Central memory CD8-positive, alpha-beta T cell (primary cell): Measurements from ENCODE around the gene AHCTF1.

Experiments
- ATAC-seq: fragments of 150-1000 bp; cut with Tn5 transposase; replicated peaks from 2 replicates; pipeline ENCODE4 v1.10.0; 2022; ENCODE audit warnings: mild to moderate bottlenecking, moderate FRiP score, moderate number of reproducible peaks; ENCODE audit not compliant: poor library complexity, severe bottlenecking; ENCODE audit errors: extremely low read depth
- DNase-seq, 2 donors: peaks; one replicate each; pipeline ENCODE4 v3.0.0; 2021; ENCODE audit warnings: low spot score in 2 of 2
- H3K27ac Mint-ChIP-seq: one replicate; pipeline ENCODE4 v1.8.0; 2022; ENCODE audit warnings: low read depth, mild to moderate bottlenecking, moderate library complexity, mixed read lengths
- H3K27me3 Mint-ChIP-seq: one replicate; pipeline ENCODE4 v1.8.0; 2022; ENCODE audit warnings: mixed read lengths
- H3K36me3 Mint-ChIP-seq: one replicate; pipeline ENCODE4 v1.8.0; 2022; ENCODE audit warnings: mild to moderate bottlenecking, moderate library complexity, mixed read lengths; ENCODE audit not compliant: insufficient read depth
- H3K4me1 Mint-ChIP-seq: one replicate; pipeline ENCODE4 v1.8.0; 2022; ENCODE audit warnings: mixed read lengths
- H3K4me3 Mint-ChIP-seq: one replicate; pipeline ENCODE4 v1.8.0; 2022; ENCODE audit warnings: mild to moderate bottlenecking, moderate library complexity, mixed read lengths
- H3K9me3 Mint-ChIP-seq: one replicate; pipeline ENCODE4 v1.8.0; 2022; ENCODE audit warnings: mixed read lengths

The AHCTF1 gene

GRCh38 chr1:246800356-246800755, 131.4 kb downstream of the AHCTF1 start:
- H3K27ac Mint-ChIP-seq, result no peak overlapping the region
- ATAC-seq (no peak), DNase-seq (no peak)
- no peaks in the 10 kb centered on the region for H3K36me3 Mint-ChIP-seq
- H3K4me1 Mint-ChIP-seq, result no peaks in the 10 kb centered on the region
- no peaks in the 10 kb centered on the region for H3K9me3 Mint-ChIP-seq
- no peak overlapping the region for H3K4me3 Mint-ChIP-seq
- peaks cover 23% of the 10 kb centered on the region for H3K27me3 Mint-ChIP-seq

GRCh38 chr1:246798606-246799496, 132.9 kb downstream of the AHCTF1 start:
- Mint-ChIP-seq H3K4me3 (no peak overlapping the region), H3K36me3 (no peaks in the 10 kb centered on the region), H3K4me1 (no peaks in the 10 kb centered on the region), H3K27ac (no peak overlapping the region), H3K27me3 (peaks cover 23% of the 10 kb centered on the region), H3K9me3 (no peaks in the 10 kb centered on the region)
- no peak for ATAC-seq
- DNase-seq, result no peak

GRCh38 chr1:246798107-246798506, 133.6 kb downstream of the AHCTF1 start:
- H3K4me3 Mint-ChIP-seq, result no peak overlapping the region
- H3K27ac Mint-ChIP-seq, result no peak overlapping the region
- no peaks in the 10 kb centered on the region for H3K9me3 Mint-ChIP-seq
- ATAC-seq (no peak), DNase-seq (no peak)
- H3K36me3 Mint-ChIP-seq, result no peaks in the 10 kb centered on the region
- H3K27me3 Mint-ChIP-seq, result peaks cover 23% of the 10 kb centered on the region
- H3K4me1 Mint-ChIP-seq, result no peaks in the 10 kb centered on the region

GRCh38 chr1:246797597-246797996, 134.2 kb downstream of the AHCTF1 start:
- no peak for DNase-seq
- Mint-ChIP-seq H3K4me1 (no peaks in the 10 kb centered on the region), H3K36me3 (no peaks in the 10 kb centered on the region), H3K4me3 (no peak overlapping the region), H3K27ac (no peak overlapping the region), H3K9me3 (no peaks in the 10 kb centered on the region), H3K27me3 (peaks cover 23% of the 10 kb centered on the region)
- ATAC-seq, result no peak

- Mint-ChIP-seq H3K4me1 (no peaks in the 10 kb centered on the region), H3K27me3 (peaks cover 23% of the 10 kb centered on the region), H3K27ac (no peak overlapping the region), H3K9me3 (no peaks in the 10 kb centered on the region), H3K4me3 (no peak overlapping the region), H3K36me3 (no peaks in the 10 kb centered on the region)
- DNase-seq (no peak), ATAC-seq (no peak)
These were observed 134.6 kb downstream of the AHCTF1 start for GRCh38 chr1:246797157-246797556.

- Mint-ChIP-seq H3K9me3 (no peaks in the 10 kb centered on the region), H3K4me1 (no peaks in the 10 kb centered on the region), H3K27ac (no peak overlapping the region), H3K27me3 (peaks cover 23% of the 10 kb centered on the region), H3K4me3 (no peak overlapping the region), H3K36me3 (no peaks in the 10 kb centered on the region)
- ATAC-seq (no peak), DNase-seq (no peak)
These were observed 135.6 kb downstream of the AHCTF1 start for GRCh38 chr1:246795906-246796694.

- H3K4me1 Mint-ChIP-seq, result no peaks in the 10 kb centered on the region
- DNase-seq, result no peak
- ATAC-seq, result no peak
- no peak overlapping the region for H3K4me3 Mint-ChIP-seq
- H3K9me3 Mint-ChIP-seq, result no peaks in the 10 kb centered on the region
- no peaks in the 10 kb centered on the region for H3K36me3 Mint-ChIP-seq
- peaks cover 33% of the 10 kb centered on the region for H3K27me3 Mint-ChIP-seq
- H3K27ac Mint-ChIP-seq, result no peak overlapping the region
These were observed 136.7 kb downstream of the AHCTF1 start for GRCh38 chr1:246794828-246795671.

- no peak overlapping the region for H3K27ac Mint-ChIP-seq
- H3K9me3 Mint-ChIP-seq, result no peaks in the 10 kb centered on the region
- peaks cover 35% of the 10 kb centered on the region for H3K27me3 Mint-ChIP-seq
- no peak overlapping the region for H3K4me3 Mint-ChIP-seq
- ATAC-seq, result no peak
- H3K4me1 Mint-ChIP-seq, result no peaks in the 10 kb centered on the region
- H3K36me3 Mint-ChIP-seq, result no peaks in the 10 kb centered on the region
- DNase-seq, result no peak
These were observed 137.5 kb downstream of the AHCTF1 start for GRCh38 chr1:246794048-246794827.

- no peak overlapping the region for H3K4me3 Mint-ChIP-seq
- H3K27ac Mint-ChIP-seq, result no peak overlapping the region
- H3K4me1 Mint-ChIP-seq, result no peaks in the 10 kb centered on the region
- no peaks in the 10 kb centered on the region for H3K36me3 Mint-ChIP-seq
- DNase-seq, result no peak
- no peaks in the 10 kb centered on the region for H3K9me3 Mint-ChIP-seq
- no peak for ATAC-seq
- H3K27me3 Mint-ChIP-seq, result peaks cover 32% of the 10 kb centered on the region
These were observed 138.3 kb downstream of the AHCTF1 start for GRCh38 chr1:246793356-246793896.

GRCh38 chr1:246792603-246793002, 139.1 kb downstream of the AHCTF1 start:
- no peak overlapping the region for H3K4me3 Mint-ChIP-seq
- ATAC-seq (no peak), DNase-seq (no peak)
- H3K36me3 Mint-ChIP-seq, result no peaks in the 10 kb centered on the region
- H3K4me1 Mint-ChIP-seq, result no peaks in the 10 kb centered on the region
- no peaks in the 10 kb centered on the region for H3K9me3 Mint-ChIP-seq
- peaks cover 24% of the 10 kb centered on the region for H3K27me3 Mint-ChIP-seq
- H3K27ac Mint-ChIP-seq, result no peak overlapping the region

GRCh38 chr1:246791303-246791918, 140.3 kb downstream of the AHCTF1 start:
- H3K4me3 Mint-ChIP-seq, result no peak overlapping the region
- no peak for ATAC-seq
- H3K27me3 Mint-ChIP-seq, result peaks cover 24% of the 10 kb centered on the region
- H3K9me3 Mint-ChIP-seq, result no peaks in the 10 kb centered on the region
- H3K27ac Mint-ChIP-seq, result no peak overlapping the region
- no peak for DNase-seq
- no peaks in the 10 kb centered on the region for H3K36me3 Mint-ChIP-seq
- H3K4me1 Mint-ChIP-seq, result no peaks in the 10 kb centered on the region
